IMR-90 (cell line): ENCODE results near the gene HSP90B1. TPM values are rescaled to one million over a fixed set of nuclear protein-coding genes. Genes with fewer than 3 reads are reported as not detected.

Experiments
- ATAC-seq: fragments of 200-7000 bp; cut with Tn5 transposase; 2 replicates; pipeline ENCODE4 v1.9.1; 2020; ENCODE audit warnings: low read depth, mild to moderate bottlenecking, moderate library complexity
- BruUV-seq: library from RNA; stranded (reverse); fragments of 400-500 nt; replicated peaks from 2 replicates; lab custom pipeline; 2021; lab: Mats Ljungman, UMichigan
- CTCF ChIA-PET: fragments of 300-600 bp; formaldehyde crosslinking; extraction: SDS; loops from one replicate; lab custom pipeline; 2021; ENCODE audit warnings: antibody characterized with exemption; lab: Yijun Ruan, JAX
- POLR2A ChIA-PET: fragments of 300-600 bp; sonication (Branson Sonifier 250); formaldehyde crosslinking; loops from one replicate; lab custom pipeline; 2022; ENCODE audit warnings: antibody characterized with exemption; ENCODE audit not compliant: unreplicated experiment; lab: Charles Lee
- DNase-seq: peaks from one replicate; pipeline ENCODE4 v3.0.0; 2013
- H2AFZ ChIP-seq: replicated peaks from 2 replicates; pipeline ENCODE3; 2013; ENCODE audit warnings: low read length, mild to moderate bottlenecking; ENCODE audit not compliant: poor library complexity
- H2AK5ac ChIP-seq: 2 replicates; pipeline ENCODE4 v1.6.1; 2013; ENCODE audit warnings: low read depth, low read length, inconsistent platforms
- H2AK9ac ChIP-seq: replicated peaks from 2 replicates; pipeline ENCODE3; 2013; ENCODE audit warnings: mild to moderate bottlenecking, low read depth, low read length, moderate library complexity; ENCODE audit not compliant: poor library complexity
- H2BK120ac ChIP-seq: 2 replicates; pipeline ENCODE4 v1.6.1; 2013; ENCODE audit warnings: low read depth, low read length, inconsistent platforms
- H2BK15ac ChIP-seq: 3 replicates; pipeline ENCODE4 v1.6.1; 2013; ENCODE audit warnings: low read depth, low read length, inconsistent platforms
- H2BK20ac ChIP-seq: 2 replicates; pipeline ENCODE4 v1.6.1; 2013; ENCODE audit warnings: low read depth, mild to moderate bottlenecking, inconsistent platforms, low read length, moderate library complexity
- H2BK5ac ChIP-seq: 2 replicates; pipeline ENCODE4 v1.6.1; 2013; ENCODE audit warnings: mild to moderate bottlenecking, low read depth, low read length, inconsistent platforms; ENCODE audit not compliant: poor library complexity, severe bottlenecking
- H3K14ac ChIP-seq: replicated peaks from 2 replicates; pipeline ENCODE4 v1.6.1; 2013; ENCODE audit warnings: low read depth, low read length, inconsistent platforms
- H3K18ac ChIP-seq: 2 replicates; pipeline ENCODE4 v1.6.1; 2013; ENCODE audit warnings: low read depth, low read length, control low read depth
- H3K23ac ChIP-seq: 2 replicates; pipeline ENCODE4 v1.6.1; 2013; ENCODE audit warnings: low read depth, low read length, inconsistent platforms
- H3K27ac ChIP-seq: 2 replicates; pipeline ENCODE4 v1.5.1; 2013; ENCODE audit warnings: mild to moderate bottlenecking, control low read depth, low read length; ENCODE audit not compliant: insufficient read depth
- H3K27me3 ChIP-seq: 2 replicates; pipeline ENCODE4 v1.6.1; 2013; ENCODE audit warnings: low read length; ENCODE audit not compliant: control insufficient read depth, insufficient read depth
- H3K36me3 ChIP-seq: 2 replicates; pipeline ENCODE4 v1.6.1; 2013; ENCODE audit warnings: low read length, mixed read lengths; ENCODE audit not compliant: control insufficient read depth, insufficient read depth
- H3K4ac ChIP-seq: 2 replicates; pipeline ENCODE4 v1.6.1; 2013; ENCODE audit warnings: low read depth, low read length, inconsistent platforms
- H3K4me1 ChIP-seq: 2 replicates; pipeline ENCODE4 v1.6.1; 2013; ENCODE audit warnings: low read length, mixed read lengths; ENCODE audit not compliant: control insufficient read depth, insufficient read depth
- H3K4me2 ChIP-seq: 2 replicates; pipeline ENCODE4 v1.6.1; 2013; ENCODE audit warnings: low read depth, mild to moderate bottlenecking, control low read depth, low read length, moderate library complexity
- H3K4me3 ChIP-seq: 2 replicates; pipeline ENCODE4 v1.5.1; 2013; ENCODE audit warnings: low read depth, mild to moderate bottlenecking, control low read depth, low read length, moderate library complexity; ENCODE audit not compliant: insufficient read depth
- H3K56ac ChIP-seq: 2 replicates; pipeline ENCODE4 v1.6.1; 2013; ENCODE audit warnings: low read length, inconsistent platforms; ENCODE audit not compliant: insufficient read depth; ENCODE audit errors: extremely low read depth
- H3K79me1 ChIP-seq, 2 experiments: 2 replicates each; pipeline ENCODE4 v1.6.1; 2013; ENCODE audit warnings: low read length in 2 of 2, inconsistent platforms in 1 of 2, low read depth in 1 of 2
- H3K9ac ChIP-seq: 2 replicates; pipeline ENCODE4 v1.6.1; 2013; ENCODE audit warnings: low read depth, low read length, control low read depth
- H3K9me1 ChIP-seq: 2 replicates; pipeline ENCODE4 v1.6.1; 2013; ENCODE audit warnings: low read length, inconsistent platforms; ENCODE audit not compliant: insufficient read depth
- H3K9me3 ChIP-seq: 2 replicates; pipeline ENCODE4 v1.6.1; 2013; ENCODE audit warnings: low read length; ENCODE audit not compliant: control insufficient read depth, insufficient read depth
- H4K20me1 ChIP-seq: 2 replicates; pipeline ENCODE4 v1.6.1; 2013; ENCODE audit warnings: low read length, inconsistent platforms; ENCODE audit not compliant: insufficient read depth
- H4K5ac ChIP-seq: 2 replicates; pipeline ENCODE4 v1.6.1; 2013; ENCODE audit warnings: mild to moderate bottlenecking, low read depth, low read length, control low read depth
- H4K8ac ChIP-seq, 2 experiments: 2 replicates each; pipeline ENCODE4 v1.6.1; 2013; ENCODE audit warnings: low read depth in 2 of 2, low read length in 2 of 2, control low read depth in 1 of 2, inconsistent platforms in 1 of 2
- H4K91ac ChIP-seq: 2 replicates; pipeline ENCODE4 v1.6.1; 2013; ENCODE audit warnings: low read depth, low read length, inconsistent platforms; ENCODE audit not compliant: insufficient read depth
- CTCF ChIP-seq: conservative IDR thresholded peaks from 2 replicates; pipeline ENCODE4 v1.5.1; 2012; ENCODE audit warnings: mild to moderate bottlenecking, low read depth, low read length, improper control_type of control experiment
- MAFK ChIP-seq: IDR thresholded peaks from 2 replicates; pipeline ENCODE4 v1.6.1; 2012; ENCODE audit warnings: low read depth, low read length, improper control_type of control experiment
- MXI1 ChIP-seq: IDR thresholded peaks from 2 replicates; pipeline ENCODE4 v1.6.1; 2012; ENCODE audit warnings: low read depth, mild to moderate bottlenecking, low read length, moderate library complexity, borderline replicate concordance
- NFE2L2 ChIP-seq: fragments of 150-350 bp; IDR thresholded peaks from 2 replicates; pipeline ENCODE4 v1.6.1; 2016; ENCODE audit warnings: low read depth, mild to moderate bottlenecking, low read length
- POLR2A ChIP-seq: IDR thresholded peaks from 2 replicates; pipeline ENCODE4 v1.6.1; 2012; ENCODE audit warnings: mild to moderate bottlenecking, low read depth, low read length
- RAD21 ChIP-seq: IDR thresholded peaks from 2 replicates; pipeline ENCODE4 v1.6.1; 2012; ENCODE audit warnings: low read length, improper control_type of control experiment
- RFX5 ChIP-seq: IDR thresholded peaks from 2 replicates; pipeline ENCODE4 v1.8.0; 2012; ENCODE audit warnings: low read depth, mild to moderate bottlenecking, low read length, moderate library complexity
- SMC3 ChIP-seq: fragments of 150-350 bp; IDR thresholded peaks from 2 replicates; pipeline ENCODE4 v1.6.1; 2016; ENCODE audit warnings: low read depth, mild to moderate bottlenecking, antibody characterized with exemption, low read length, moderate library complexity
- WGBS, 2 experiments: methylation state at CpG; one replicate each; pipeline versions ENCODE4 v1.1.5 to v1.1.7; 2013; ENCODE audit warnings: missing lambda C conversion rate in 2 of 2; ENCODE audit not compliant: insufficient read length in 1 of 2; ENCODE audit errors: extremely low coverage in 2 of 2; 5-methylcytosine and 5-hydroxymethylcytosine counted together
- dilution Hi-C: fragments of 300-500 bp; cut with HindIII; formaldehyde crosslinking; loops from one replicate; pipeline ENCODE4 v1.14.3; 2018; ENCODE audit warnings: low sequenced_read_pairs; ENCODE audit not compliant: unreplicated experiment
- in situ Hi-C: fragments of 300-500 bp; cut with MboI; formaldehyde crosslinking; loops from 3 replicates; pipeline ENCODE4 v1.14.3; 2019; ENCODE audit warnings: low sequenced_read_pairs, inconsistent platforms, mixed read lengths
- intact Hi-C: fragments of 100-400 bp; cut with micrococcal nuclease; formaldehyde crosslinking; loops from 2 replicates; pipeline ENCODE4 v1.10.0; 2022
- polyA plus RNA-seq, 3 experiments: library from polyadenylated mRNA; depleted of rRNA; stranded (reverse); fragments of >200 nt; gene quantifications; 2 replicates each; pipeline ENCODE4 v1.2.3, GENCODE V29; 2012; ENCODE audit warnings: low replicate concordance in 1 of 3
- total RNA-seq: library from RNA; depleted of rRNA; stranded (reverse); fragments of >200 nt; gene quantifications from 2 replicates; pipeline ENCODE4 v1.2.3, GENCODE V29; 2012

The HSP90B1 gene
- total and polyA plus RNA-seq, 2 of the 4 experiments (the other 2 are of a cell fraction): 398 to 765 TPM

GRCh38 chr12:103956509-103957027 is 26.4 kb downstream of the HSP90B1 start:
- Histone ChIP-seq H3K4me1 (peaks cover 3% of the 10 kb centered on the region; the same call in 1 of the 2 replicates), H4K20me1 (peaks cover 2% of the 10 kb centered on the region; the same call in 1 of the 2 replicates), H4K91ac (peak overlapping the region; percentile 78), H3K27ac (peak overlapping the region; percentile 90), H3K9me1 (peaks cover 5% of the 10 kb centered on the region; the same call in 1 of the 2 replicates), H3K9ac (peak overlapping the region; percentile 93), H3K56ac (peak overlapping the region; percentile 78; the same call in 1 of the 2 replicates), H4K5ac (peak overlapping the region; percentile 46), H3K79me1 (peaks cover 21 to 57% of the 10 kb centered on the region in 2 experiments), H3K36me3 (peaks cover 17% of the 10 kb centered on the region), H2AK9ac (peak overlapping the region; percentile 90), H2BK5ac (peak overlapping the region; percentile 78), H2BK15ac (peak overlapping the region; percentile 30; the same call in 2 of the 3 replicates), H3K23ac (peak overlapping the region; percentile 61), H3K18ac (peak overlapping the region; percentile 33), H3K4me2 (peak overlapping the region; percentile 98), H4K8ac (peak overlapping the region; percentile 91 to 95), H2AK5ac (peak overlapping the region; percentile 88), H3K9me3 (no peaks in the 10 kb centered on the region), H3K4ac (peak overlapping the region; percentile 81), H3K4me3 (peak overlapping the region; percentile 72), H2BK120ac (peak overlapping the region; percentile 63), H3K27me3 (no peaks in the 10 kb centered on the region), H2BK20ac (no peak overlapping the region), H3K14ac (peak overlapping the region; percentile 92), H2AFZ (peak overlapping the region; percentile 95)
- ChIA-PET CTCF (interaction anchor here (0.6 kb wide), 1 partner anchor 16 kb away, joined by 7 read pairs; no protein-coding TSS in a partner anchor), POLR2A (interaction anchor here (1.0 kb wide), 1 partner anchor 10 kb away, joined by 6 read pairs; the partner anchor contains the start of gene TDG)
- DNase-seq: no peak
- TF ChIP-seq MAFK: no peak
- peak; percentile 42; the same call in 1 of the 2 replicates for TF ChIP-seq MXI1
- no peak for TF ChIP-seq POLR2A
- no peak for TF ChIP-seq RAD21
- no peak for TF ChIP-seq NFE2L2
- TF ChIP-seq SMC3: no peak
- TF ChIP-seq CTCF: no peak
- no peak for TF ChIP-seq RFX5
- intact Hi-C loops: loop anchor here (1.0 to 2.0 kb wide), 3 partner anchors 9 to 152 kb away; partner anchors contain the start of gene TDG
- in situ Hi-C loops: no loop called here
- WGBS, 2 experiments: 0% methylated on average over 12 of the region's 31 CpGs; no CpG with 5 or more reads in 1 of the 2 experiments
- dilution Hi-C loops: no loop called here
- ATAC-seq: peak; percentile 52
- no TSS peak for BruUV-seq
